WTC11 (cell line): Measurements from ENCODE around the gene IL24. TPM values are rescaled to one million over a fixed set of nuclear protein-coding genes. Genes with fewer than 3 reads are reported as not detected.
A peak's percentile ranks its signal among the peaks of the same experiment; 100 is the strongest.

ENCODE experiments used
- ATAC-seq: fragments of 200-7000 bp; cut with Tn5 transposase; 2 replicates; pipeline ENCODE4 v1.10.0; 2021; ENCODE audit warnings: mild to moderate bottlenecking, moderate library complexity
- CTCF ChIA-PET: fragments of 300-600 bp; sonication (Branson Sonifier 250); formaldehyde crosslinking; loops from one replicate; lab custom pipeline; 2021; ENCODE audit warnings: antibody characterized with exemption; lab: Charles Lee
- POLR2A ChIA-PET: fragments of 350-600 bp; sonication (Branson Sonifier 250); formaldehyde crosslinking; loops from one replicate; lab custom pipeline; 2021; ENCODE audit warnings: antibody characterized with exemption; lab: Charles Lee
- DNase-seq: peaks from one replicate; pipeline ENCODE4 v3.0.0; 2021; ENCODE audit warnings: low spot score
- H3K27ac Mint-ChIP-seq: 2 replicates; pipeline ENCODE4 v1.8.0; 2021; ENCODE audit warnings: mixed read lengths
- H3K27me3 Mint-ChIP-seq: 2 replicates; pipeline ENCODE4 v1.8.0; 2021; ENCODE audit warnings: low read depth, mild to moderate bottlenecking, moderate library complexity, mixed read lengths
- H3K36me3 Mint-ChIP-seq: 2 replicates; pipeline ENCODE4 v1.8.0; 2021; ENCODE audit warnings: mixed read lengths
- H3K4me1 Mint-ChIP-seq: 2 replicates; pipeline ENCODE4 v1.8.0; 2022; ENCODE audit warnings: mixed read lengths
- H3K4me3 Mint-ChIP-seq: 2 replicates; pipeline ENCODE4 v1.8.0; 2021; ENCODE audit warnings: mild to moderate bottlenecking, moderate library complexity, mixed read lengths
- H3K9me3 Mint-ChIP-seq: 2 replicates; pipeline ENCODE4 v1.8.0; 2021; ENCODE audit warnings: mixed read lengths
- ARID4B ChIP-seq: sonication (generic); formaldehyde crosslinking; IDR thresholded peaks from 2 replicates; pipeline ENCODE4 v1.8.0; 2023; ENCODE audit warnings: missing genetic modification reagents, mild to moderate bottlenecking, borderline replicate concordance
- CTCF ChIP-seq: fragments of 200-600 bp; IDR thresholded peaks from 2 replicates; pipeline ENCODE4 v1.8.0; 2022; ENCODE audit warnings: antibody characterized with exemption
- GTF2I ChIP-seq: fragments of 250-450 bp; sonication (Bioruptor Pico); conservative IDR thresholded peaks from 2 replicates; pipeline ENCODE4 v1.4.0; 2021; ENCODE audit warnings: mild to moderate bottlenecking
- JAZF1 ChIP-seq: fragments of 250-450 bp; sonication (Bioruptor Pico); IDR thresholded peaks from 2 replicates; pipeline ENCODE4 v1.9.0; 2021; ENCODE audit warnings: moderate library complexity, mild to moderate bottlenecking, inconsistent platforms
- TP53 ChIP-seq: sonication (generic); formaldehyde crosslinking; IDR thresholded peaks from 2 replicates; pipeline ENCODE4 v1.8.1; 2023; ENCODE audit warnings: mild to moderate bottlenecking, missing genetic modification reagents
- ZMAT4 ChIP-seq: fragments of 250-450 bp; sonication (Bioruptor Pico); IDR thresholded peaks from 2 replicates; pipeline ENCODE4 v1.9.0; 2021; ENCODE audit warnings: mild to moderate bottlenecking
- ZNF416 ChIP-seq: fragments of 250-450 bp; sonication (Bioruptor Pico); IDR thresholded peaks from 2 replicates; pipeline ENCODE4 v1.9.0; 2021; ENCODE audit warnings: mild to moderate bottlenecking, inconsistent platforms
- ZNF423 ChIP-seq: fragments of 250-450 bp; sonication (Bioruptor Pico); IDR thresholded peaks from 2 replicates; pipeline ENCODE4 v2.1.2; 2022; ENCODE audit warnings: mild to moderate bottlenecking, moderate library complexity
- total RNA-seq: library from RNA; stranded (reverse); gene quantifications from 3 replicates; pipeline ENCODE4 v1.2.3, GENCODE V29; 2021
- TF ChIP-seq, protein P1 (sequence below): sonication (generic); formaldehyde crosslinking; IDR thresholded peaks from 2 replicates; pipeline ENCODE4 v1.8.1; 2022; ENCODE audit warnings: low read depth, mild to moderate bottlenecking, moderate library complexity, missing genetic modification reagents, borderline replicate concordance
- TF ChIP-seq, protein P2 (sequence below): sonication (generic); formaldehyde crosslinking; IDR thresholded peaks from 2 replicates; pipeline ENCODE4 v1.8.1; 2022; ENCODE audit warnings: missing genetic modification reagents, borderline replicate concordance

Gene IL24
- total RNA-seq, 1 experiment from 2014 or later = not detected

- POLR2A ChIA-PET = no interaction called here
- H3K4me3 Mint-ChIP-seq = no peak overlapping the region
- no peak for TF ChIP-seq JAZF1 (CRISPR knock-in tag)
- TF ChIP-seq ARID4B (CRISPR knock-in tag) = no peak
- TF ChIP-seq, protein P1, sequence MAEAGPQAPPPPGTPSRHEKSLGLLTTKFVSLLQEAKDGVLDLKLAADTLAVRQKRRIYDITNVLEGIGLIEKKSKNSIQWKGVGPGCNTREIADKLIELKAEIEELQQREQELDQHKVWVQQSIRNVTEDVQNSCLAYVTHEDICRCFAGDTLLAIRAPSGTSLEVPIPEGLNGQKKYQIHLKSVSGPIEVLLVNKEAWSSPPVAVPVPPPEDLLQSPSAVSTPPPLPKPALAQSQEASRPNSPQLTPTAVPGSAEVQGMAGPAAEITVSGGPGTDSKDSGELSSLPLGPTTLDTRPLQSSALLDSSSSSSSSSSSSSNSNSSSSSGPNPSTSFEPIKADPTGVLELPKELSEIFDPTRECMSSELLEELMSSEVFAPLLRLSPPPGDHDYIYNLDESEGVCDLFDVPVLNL (CRISPR knock-in tag) = no peak
- no peak for TF ChIP-seq ZMAT4 (CRISPR knock-in tag)
- TF ChIP-seq TP53 = no peak
- peak; percentile 64 for TF ChIP-seq CTCF
- TF ChIP-seq, protein P2, sequence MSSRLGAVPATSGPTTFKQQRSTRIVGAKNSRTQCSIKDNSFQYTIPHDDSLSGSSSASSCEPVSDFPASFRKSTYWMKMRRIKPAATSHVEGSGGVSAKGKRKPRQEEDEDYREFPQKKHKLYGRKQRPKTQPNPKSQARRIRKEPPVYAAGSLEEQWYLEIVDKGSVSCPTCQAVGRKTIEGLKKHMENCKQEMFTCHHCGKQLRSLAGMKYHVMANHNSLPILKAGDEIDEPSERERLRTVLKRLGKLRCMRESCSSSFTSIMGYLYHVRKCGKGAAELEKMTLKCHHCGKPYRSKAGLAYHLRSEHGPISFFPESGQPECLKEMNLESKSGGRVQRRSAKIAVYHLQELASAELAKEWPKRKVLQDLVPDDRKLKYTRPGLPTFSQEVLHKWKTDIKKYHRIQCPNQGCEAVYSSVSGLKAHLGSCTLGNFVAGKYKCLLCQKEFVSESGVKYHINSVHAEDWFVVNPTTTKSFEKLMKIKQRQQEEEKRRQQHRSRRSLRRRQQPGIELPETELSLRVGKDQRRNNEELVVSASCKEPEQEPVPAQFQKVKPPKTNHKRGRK (CRISPR knock-in tag) = no peak
- no peak for TF ChIP-seq GTF2I
- no peak overlapping the region for H3K27ac Mint-ChIP-seq
- H3K4me1 Mint-ChIP-seq = peaks cover 2% of the 10 kb centered on the region; the same call in 1 of the 2 replicates
- no peaks in the 10 kb centered on the region; the same call in 1 of the 2 replicates for H3K27me3 Mint-ChIP-seq
- no peaks in the 10 kb centered on the region for H3K36me3 Mint-ChIP-seq
- ATAC-seq = peak; percentile 63
- peak; percentile 85 for DNase-seq
- no peaks in the 10 kb centered on the region for H3K9me3 Mint-ChIP-seq
- CTCF ChIA-PET = interaction anchor here (0.8 to 4.1 kb wide), 11 partner anchors 8 to 302 kb away, joined by 3 to 53 read pairs (median 9); partner anchors contain the start of gene FCMR
These were observed 36.2 kb downstream of the IL24 start for GRCh38 chr1:206933333-206933945.

DNA sequence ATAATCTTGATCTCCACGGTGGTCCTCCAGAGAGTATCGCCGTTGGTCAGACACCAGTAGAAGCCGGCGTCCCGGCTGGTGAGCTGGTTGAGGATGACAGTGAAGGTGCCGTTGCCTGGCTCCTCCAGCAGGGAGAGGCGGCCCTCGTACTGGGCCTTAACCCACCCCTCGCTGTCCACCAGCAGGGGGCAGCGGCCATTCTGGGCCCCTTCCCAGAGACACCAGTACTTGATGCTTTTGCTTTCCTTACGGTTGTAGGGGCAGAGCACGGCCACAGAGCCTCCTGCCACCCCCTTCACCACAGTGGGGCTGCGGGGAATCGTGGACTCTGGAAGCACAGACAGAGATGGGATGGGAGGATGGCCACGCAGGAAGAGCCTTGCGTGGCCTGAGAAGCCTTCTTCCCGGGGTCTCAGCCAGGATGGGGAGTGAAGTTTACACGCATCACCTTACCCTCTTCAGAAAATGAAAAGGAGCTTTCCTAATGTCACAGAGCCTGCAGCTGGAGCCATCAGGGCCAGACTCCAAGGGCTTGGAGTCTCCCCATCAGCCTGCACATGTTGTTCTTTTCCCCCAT lies 38.3 kb downstream of the IL24 start:
- no peak overlapping the region for H3K4me3 Mint-ChIP-seq
- POLR2A ChIA-PET = no interaction called here

More for the DNA sequence above, 38.3 kb downstream of the IL24 start:
- Mint-ChIP-seq H3K9me3 (no peaks in the 10 kb centered on the region), H3K27me3 (no peaks in the 10 kb centered on the region), H3K27ac (no peak overlapping the region), H3K4me1 (peaks cover 5% of the 10 kb centered on the region; the same call in 1 of the 2 replicates), H3K36me3 (no peaks in the 10 kb centered on the region)
- DNase-seq (peak; percentile 83), ATAC-seq (peak; percentile 92)
- CTCF ChIA-PET = interaction anchor here (0.5 to 2.8 kb wide), 38 partner anchors 10 to 1028 kb away, joined by 3 to 87 read pairs (median 6); partner anchors contain the start of genes C1orf116, FCAMR, FCMR and PFKFB2
- TF ChIP-seq CTCF (peak; percentile 59), ZNF423 (CRISPR knock-in tag) (peak; percentile 55), ZNF416 (CRISPR knock-in tag) (no peak)
